Fibroblast of lung (primary cell): ENCODE measurements around the gene RRP12. TPM values are rescaled to one million over a fixed set of nuclear protein-coding genes. Genes with fewer than 3 reads are reported as not detected.

Experiments used
- DNase-seq, 2 donors: peaks; one replicate each; pipeline versions ENCODE4 v3.0.0 to v3.0.0-alpha.2; 2010; ENCODE audit warnings: low read depth in 2 of 2
- H2AFZ ChIP-seq: 2 replicates; pipeline ENCODE4 v1.5.1; 2012; ENCODE audit warnings: low read length, control low read depth, inconsistent platforms
- H3K27ac ChIP-seq: 2 replicates; pipeline ENCODE4 v1.5.1; 2011; ENCODE audit warnings: low read length, control low read depth; ENCODE audit not compliant: insufficient read depth
- H3K27me3 ChIP-seq: 2 replicates; pipeline ENCODE4 v1.5.1; 2011; ENCODE audit warnings: mild to moderate bottlenecking, low read length; ENCODE audit not compliant: control insufficient read depth, insufficient read depth
- H3K36me3 ChIP-seq: 2 replicates; pipeline ENCODE4 v1.5.1; 2011; ENCODE audit warnings: low read length; ENCODE audit not compliant: control insufficient read depth, insufficient read depth
- H3K4me1 ChIP-seq: 2 replicates; pipeline ENCODE4 v1.5.1; 2011; ENCODE audit warnings: low read length; ENCODE audit not compliant: control insufficient read depth, insufficient read depth; ENCODE audit errors: extremely low read depth
- H3K4me2 ChIP-seq: 2 replicates; pipeline ENCODE4 v1.5.1; 2011; ENCODE audit warnings: low read length, control low read depth; ENCODE audit not compliant: insufficient read depth; ENCODE audit errors: extremely low read depth
- H3K4me3 ChIP-seq, 4 experiments: fragments of 200-600 bp in 1 of 4; sonication (generic) in 1 of 4; replicated peaks in 1 of 4; 2 replicates each; pipeline ENCODE4 v1.5.1; 2011 to 2016; ENCODE audit warnings: low read length in 4 of 4, low read depth in 3 of 4, mild to moderate bottlenecking in 3 of 4, control low read depth in 2 of 4, inconsistent platforms in 1 of 4, mixed read lengths in 1 of 4; ENCODE audit not compliant: insufficient read depth in 1 of 4; ENCODE audit errors: control extremely low read depth in 1 of 4
- H3K79me2 ChIP-seq: 2 replicates; pipeline ENCODE4 v1.5.1; 2012; ENCODE audit warnings: mild to moderate bottlenecking, low read length, inconsistent platforms; ENCODE audit not compliant: control insufficient read depth, insufficient read depth
- H3K9ac ChIP-seq: 2 replicates; pipeline ENCODE4 v1.5.1; 2011; ENCODE audit warnings: mild to moderate bottlenecking, low read length, control low read depth; ENCODE audit not compliant: insufficient read depth
- H3K9me3 ChIP-seq: 2 replicates; pipeline ENCODE4 v1.5.1; 2012; ENCODE audit warnings: low read depth, low read length; ENCODE audit not compliant: control insufficient read depth, insufficient read depth
- H4K20me1 ChIP-seq: 2 replicates; pipeline ENCODE4 v1.5.1; 2011; ENCODE audit warnings: low read length; ENCODE audit not compliant: control insufficient read depth, insufficient read depth; ENCODE audit errors: extremely low read depth
- CTCF ChIP-seq, 2 donors: IDR thresholded peaks in 1 of 2; conservative IDR thresholded peaks in 1 of 2; 1 replicate in 1 of 2; 2 replicates in 1 of 2; pipeline ENCODE4 v1.5.1; 2011 to 2012; ENCODE audit warnings: low read length in 2 of 2, control low read depth in 1 of 2, inconsistent platforms in 1 of 2, low read depth in 1 of 2, mild to moderate bottlenecking in 1 of 2
- EZH2 ChIP-seq: IDR thresholded peaks from 2 replicates; pipeline ENCODE4 v1.5.1; 2012; ENCODE audit warnings: low read length, control low read depth, mild to moderate bottlenecking; ENCODE audit errors: missing control alignments
- polyA plus RNA-seq, 2 donors: library from polyadenylated mRNA; depleted of rRNA in 1 of 2; stranded (reverse) in 1 of 2; unstranded in 1 of 2; fragments of >200 nt; gene quantifications; 2 replicates each; pipeline ENCODE4 v1.2.1, GENCODE V29; 2011 to 2012; ENCODE audit warnings: missing spikeins in 1 of 2
- total RNA-seq: library from RNA; depleted of rRNA; stranded (reverse); fragments of >200 nt; gene quantifications from 2 replicates; pipeline ENCODE4 v1.2.1, GENCODE V29; 2014

RRP12 gene
- total and polyA plus RNA-seq, 2 donors (not counting 1 experiment from before 2014, with no cell fraction given), result 6.1 to 10.7 TPM

GRCh38 chr10:97355571-97355975, 45.6 kb downstream of the RRP12 start:
- H3K79me2 ChIP-seq, result no peaks in the 10 kb centered on the region
- TF ChIP-seq CTCF (conservative IDR thresholded peaks at IDR 0.05 in 1 of 2, IDR thresholded peaks at IDR 0.05 in 1 of 2; ENCODE audit: low read depth in 1 of 2, low read length in 2 of 2) (peak; percentile 31 to 42), EZH2 (no peak)
- H3K27ac ChIP-seq, result no peak overlapping the region
- peaks cover 6% of the 10 kb centered on the region for H3K36me3 ChIP-seq
- H3K9me3 ChIP-seq, result no peaks in the 10 kb centered on the region
- no peaks in the 10 kb centered on the region for H3K4me1 ChIP-seq
- no peak overlapping the region for H3K9ac ChIP-seq
- H3K4me2 ChIP-seq, result no peak overlapping the region
- H3K4me3 ChIP-seq, result no peak overlapping the region
- no peaks in the 10 kb centered on the region for H4K20me1 ChIP-seq
- DNase-seq, result no peak
- H2AFZ ChIP-seq, result no peak overlapping the region
- no peaks in the 10 kb centered on the region for H3K27me3 ChIP-seq

- Histone ChIP-seq H3K4me2 (no peak overlapping the region), H2AFZ (no peak overlapping the region), H3K4me3 (no peak overlapping the region), H3K4me1 (no peaks in the 10 kb centered on the region), H3K27ac (no peak overlapping the region), H4K20me1 (no peaks in the 10 kb centered on the region), H3K9me3 (no peaks in the 10 kb centered on the region), H3K27me3 (no peaks in the 10 kb centered on the region), H3K9ac (no peak overlapping the region), H3K79me2 (no peaks in the 10 kb centered on the region), H3K36me3 (peaks cover 6% of the 10 kb centered on the region)
- no peak for TF ChIP-seq EZH2
- no peak for TF ChIP-seq CTCF (conservative IDR thresholded peaks at IDR 0.05 in 1 of 2, IDR thresholded peaks at IDR 0.05 in 1 of 2; ENCODE audit: low read depth in 1 of 2, low read length in 2 of 2)
- no peak for DNase-seq
Measured at GRCh38 chr10:97353945-97354344, 47.2 kb downstream of the RRP12 start.

- Histone ChIP-seq H3K4me1 (no peaks in the 10 kb centered on the region), H3K27me3 (no peaks in the 10 kb centered on the region), H3K4me2 (no peak overlapping the region), H3K36me3 (no peaks in the 10 kb centered on the region), H3K4me3 (no peak overlapping the region), H3K79me2 (no peaks in the 10 kb centered on the region), H3K27ac (no peak overlapping the region), H2AFZ (no peak overlapping the region), H4K20me1 (no peaks in the 10 kb centered on the region), H3K9me3 (no peaks in the 10 kb centered on the region), H3K9ac (no peak overlapping the region)
- DNase-seq, result no peak
- TF ChIP-seq CTCF (conservative IDR thresholded peaks at IDR 0.05 in 1 of 2, IDR thresholded peaks at IDR 0.05 in 1 of 2; ENCODE audit: low read depth in 1 of 2, low read length in 2 of 2) (no peak), EZH2 (no peak)
Measured at GRCh38 chr10:97349752-97350513, 51.2 kb downstream of the RRP12 start.
